ENCODE measurements around the gene HSPB7. TPM values are rescaled to one million over a fixed set of nuclear protein-coding genes. Genes with fewer than 3 reads are reported as not detected.
"Not testable (repeated sequence)": the region's sequence is repeated elsewhere in the genome, so short reads cannot be mapped to it uniquely, and the experiment has no call there.

The HSPB7 gene
- total RNA-seq, 4 donors from 2014 or later, result 2.4 to 4.2 (median 3.0) TPM

- intact Hi-C loops (cut with DNase I; ENCODE audit: low total_unique reads), result no loop called here
- H3K4me3 ChIP-seq (ENCODE audit: low read depth, poor library complexity, severe bottlenecking), result no peak overlapping the region
- WGBS, 2 donors, result 71 to 87% methylated on average over 9 of the region's 9 CpGs
- no peak for DNase-seq (ENCODE audit: low spot score in 2 of 2)
- TF ChIP-seq POLR2A (IDR thresholded peaks at IDR 0.05), result no peak
- no peak for TF ChIP-seq CTCF (IDR thresholded peaks at IDR 0.05)
Observed at GRCh38 chr1:16042096-16042495, 24.3 kb upstream of the HSPB7 start.

GRCh38 chr1:16041200-16041599 lies 23.4 kb upstream of the HSPB7 start:
- TF ChIP-seq CTCF (IDR thresholded peaks at IDR 0.05) (no peak), POLR2A (IDR thresholded peaks at IDR 0.05) (no peak)
- intact Hi-C loops (cut with DNase I; ENCODE audit: low total_unique reads), result no loop called here
- H3K4me3 ChIP-seq (ENCODE audit: low read depth, poor library complexity, severe bottlenecking), result no peak overlapping the region
- WGBS, 2 donors, result 48 to 69% methylated on average over 8 of the region's 8 CpGs
- DNase-seq (ENCODE audit: low spot score in 2 of 2), result no peak

- H3K4me3 ChIP-seq (ENCODE audit: low read depth, poor library complexity, severe bottlenecking); intact Hi-C loops (cut with DNase I; ENCODE audit: low total_unique reads); DNase-seq (ENCODE audit: low spot score in 2 of 2): not testable (repeated sequence)
- WGBS, 2 donors, result 68 to 87% methylated on average over 8 of the region's 8 CpGs
Observed at GRCh38 chr1:16039871-16040270, 22.0 kb upstream of the HSPB7 start.

GRCh38 chr1:16038620-16038912 lies 20.7 kb upstream of the HSPB7 start:
- DNase-seq (ENCODE audit: low spot score in 2 of 2), result no peak
- TF ChIP-seq POLR2A (IDR thresholded peaks at IDR 0.05), result no peak
- no peak for TF ChIP-seq CTCF (IDR thresholded peaks at IDR 0.05)
- intact Hi-C loops (cut with DNase I; ENCODE audit: low total_unique reads), result no loop called here
- 63 to 76% methylated on average over 2 to 4 of the region's 4 CpGs for WGBS, 2 donors
- H3K4me3 ChIP-seq (ENCODE audit: low read depth, poor library complexity, severe bottlenecking), result no peak overlapping the region

GRCh38 chr1:16036461-16036860 lies 18.6 kb upstream of the HSPB7 start:
- intact Hi-C loops (cut with DNase I; ENCODE audit: low total_unique reads); DNase-seq (ENCODE audit: low spot score in 2 of 2); H3K4me3 ChIP-seq (ENCODE audit: low read depth, poor library complexity, severe bottlenecking): not testable (repeated sequence)
- 81 to 90% methylated on average over 4 to 10 of the region's 11 CpGs for WGBS, 2 donors

GRCh38 chr1:16033103-16033632 lies 15.3 kb upstream of the HSPB7 start:
- not testable (repeated sequence) for DNase-seq (ENCODE audit: low spot score in 2 of 2); H3K4me3 ChIP-seq (ENCODE audit: low read depth, poor library complexity, severe bottlenecking)
- intact Hi-C loops (cut with DNase I; ENCODE audit: low total_unique reads), result loop anchor here (2.0 kb wide), 1 partner anchor 24 kb away; no protein-coding TSS in a partner anchor
- WGBS, 2 donors, result 69% methylated on average over 7 of the region's 7 CpGs

GRCh38 chr1:16032388-16033102 lies 14.7 kb upstream of the HSPB7 start:
- intact Hi-C loops (cut with DNase I; ENCODE audit: low total_unique reads), result loop anchor here (2.0 kb wide), 1 partner anchor 24 kb away; no protein-coding TSS in a partner anchor
- TF ChIP-seq POLR2A (IDR thresholded peaks at IDR 0.05) (no peak), CTCF (IDR thresholded peaks at IDR 0.05) (peak in 1 of 3 donors; percentile 76)
- 35 to 46% methylated on average over 15 to 18 of the region's 18 CpGs for WGBS, 2 donors

More at GRCh38 chr1:16032388-16033102, 14.7 kb upstream of the HSPB7 start:
- H3K4me3 ChIP-seq (ENCODE audit: low read depth, poor library complexity, severe bottlenecking), result no peak overlapping the region
- DNase-seq (ENCODE audit: low spot score in 2 of 2), result peak; percentile 79 to 95
